Tibial nerve (tissue), 4 donors: Measurements from ENCODE around the gene CDC42SE2. TPM values are rescaled to one million over a fixed set of nuclear protein-coding genes. Genes with fewer than 3 reads are reported as not detected.

Experiments
- DNase-seq, 2 donors: peaks; one replicate each; pipeline ENCODE4 v3.0.0-alpha.2; 2019; ENCODE audit warnings: low spot score in 2 of 2
- H3K27ac ChIP-seq, 4 donors: fragments of 200-600 bp; sonication (generic) in 3 of 4; one replicate each; pipeline ENCODE4 v1.5.1; 2017 to 2019; ENCODE audit warnings: mild to moderate bottlenecking in 1 of 4
- H3K27me3 ChIP-seq, 2 donors: fragments of 200-600 bp; sonication (generic) in 1 of 2; one replicate each; pipeline versions ENCODE4 v1.5.1 to v1.6.0; 2017 to 2019
- H3K36me3 ChIP-seq, 3 donors: fragments of 200-600 bp; sonication (generic); one replicate each; pipeline ENCODE4 v1.5.1; 2018 to 2019
- H3K4me1 ChIP-seq, 4 donors: fragments of 200-600 bp; sonication (generic) in 3 of 4; one replicate each; pipeline ENCODE4 v1.5.1; 2017 to 2019
- H3K4me3 ChIP-seq, 4 donors: fragments of 200-600 bp; sonication (generic) in 3 of 4; one replicate each; pipeline ENCODE4 v1.5.1; 2017 to 2019; ENCODE audit warnings: mild to moderate bottlenecking in 1 of 4, moderate library complexity in 1 of 4
- H3K9me3 ChIP-seq, 4 donors: fragments of 200-600 bp; sonication (generic) in 3 of 4; one replicate each; pipeline ENCODE4 v1.5.1; 2017 to 2019
- EP300 ChIP-seq, 2 donors: sonication (generic); formaldehyde crosslinking; IDR thresholded peaks; one replicate each; pipeline ENCODE4 v1.6.1; 2017; ENCODE audit warnings: antibody characterized with exemption in 2 of 2, mild to moderate bottlenecking in 1 of 2
- POLR2A ChIP-seq, 2 donors: fragments of 450-650 bp; IDR thresholded peaks; one replicate each; pipeline ENCODE4 v1.6.1; 2017; ENCODE audit warnings: antibody characterized with exemption in 2 of 2, mild to moderate bottlenecking in 2 of 2, moderate library complexity in 2 of 2
- WGBS, 2 donors: methylation state at CpG; one replicate each; pipeline ENCODE4 v1.1.5; 2018; 5-methylcytosine and 5-hydroxymethylcytosine counted together
- total RNA-seq, 4 donors: library from RNA; depleted of rRNA; stranded (reverse); fragments of >200 nt; gene quantifications; one replicate each; pipeline ENCODE4 v1.1.0, GENCODE V29; 2016
- TF ChIP-seq, protein P1 (sequence below), 5 experiments: fragments of 200-600 bp in 3 of 5; fragments of 450-650 bp in 2 of 5; sonication (generic) in 3 of 5; IDR thresholded peaks; one replicate each; pipeline ENCODE4 v1.5.1; 2016 to 2019; ENCODE audit warnings: antibody characterized with exemption in 5 of 5, mild to moderate bottlenecking in 3 of 5, moderate library complexity in 2 of 5

CDC42SE2 gene
- total RNA-seq, 4 donors from 2014 or later, result 23.1 to 31.8 (median 28.0) TPM

- 78 to 81% methylated on average over 2 of the region's 2 CpGs for WGBS, 2 donors
- TF ChIP-seq, protein P1, sequence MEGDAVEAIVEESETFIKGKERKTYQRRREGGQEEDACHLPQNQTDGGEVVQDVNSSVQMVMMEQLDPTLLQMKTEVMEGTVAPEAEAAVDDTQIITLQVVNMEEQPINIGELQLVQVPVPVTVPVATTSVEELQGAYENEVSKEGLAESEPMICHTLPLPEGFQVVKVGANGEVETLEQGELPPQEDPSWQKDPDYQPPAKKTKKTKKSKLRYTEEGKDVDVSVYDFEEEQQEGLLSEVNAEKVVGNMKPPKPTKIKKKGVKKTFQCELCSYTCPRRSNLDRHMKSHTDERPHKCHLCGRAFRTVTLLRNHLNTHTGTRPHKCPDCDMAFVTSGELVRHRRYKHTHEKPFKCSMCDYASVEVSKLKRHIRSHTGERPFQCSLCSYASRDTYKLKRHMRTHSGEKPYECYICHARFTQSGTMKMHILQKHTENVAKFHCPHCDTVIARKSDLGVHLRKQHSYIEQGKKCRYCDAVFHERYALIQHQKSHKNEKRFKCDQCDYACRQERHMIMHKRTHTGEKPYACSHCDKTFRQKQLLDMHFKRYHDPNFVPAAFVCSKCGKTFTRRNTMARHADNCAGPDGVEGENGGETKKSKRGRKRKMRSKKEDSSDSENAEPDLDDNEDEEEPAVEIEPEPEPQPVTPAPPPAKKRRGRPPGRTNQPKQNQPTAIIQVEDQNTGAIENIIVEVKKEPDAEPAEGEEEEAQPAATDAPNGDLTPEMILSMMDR (IDR thresholded peaks at IDR 0.05), result no peak
- no peak for TF ChIP-seq EP300 (IDR thresholded peaks at IDR 0.05)
- no peaks in the 10 kb centered on the region for H3K27me3 ChIP-seq
- no peak overlapping the region for H3K27ac ChIP-seq
- no peak overlapping the region for H3K4me3 ChIP-seq
- no peak for DNase-seq
- peaks cover 0 to 88% (median 0%) of the 10 kb centered on the region in 3 donors for H3K36me3 ChIP-seq
- peaks cover 0 to 22% (median 8%) of the 10 kb centered on the region in 4 donors for H3K9me3 ChIP-seq
- no peaks in the 10 kb centered on the region for H3K4me1 ChIP-seq
Observed at GRCh38 chr5:131406076-131406475, 142.2 kb downstream of the CDC42SE2 start.

DNA sequence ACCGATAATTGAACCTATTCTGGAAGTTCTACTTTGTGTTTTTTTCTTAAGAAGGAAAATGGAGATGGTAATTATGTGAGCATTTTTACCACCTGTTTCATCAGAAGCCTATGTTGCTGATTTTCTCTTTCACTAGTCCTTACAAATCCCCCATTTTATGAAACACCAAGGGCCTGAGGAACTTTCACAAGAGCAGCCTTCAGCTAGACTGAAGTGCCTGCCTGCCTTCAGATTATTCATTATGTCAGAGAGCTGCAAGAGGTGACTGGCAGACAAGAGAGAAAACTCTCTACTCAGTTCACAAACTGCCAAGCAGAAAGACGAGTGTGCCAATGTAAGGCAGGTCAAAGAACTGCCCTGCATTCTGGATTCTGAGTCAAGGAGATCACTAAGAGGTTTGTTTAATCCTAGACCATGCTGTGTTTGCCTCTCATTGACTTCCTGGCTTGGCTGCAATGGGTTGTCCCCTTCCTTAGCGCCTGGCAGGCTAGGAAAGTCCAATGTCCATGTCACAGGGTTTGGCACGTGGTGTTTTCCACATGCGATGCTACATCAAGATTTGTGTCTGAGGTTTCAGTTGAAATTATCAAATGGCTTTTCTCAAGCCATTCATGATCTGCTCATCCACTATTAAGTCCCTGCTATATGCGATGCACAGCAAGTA lies 143.3 kb downstream of the CDC42SE2 start:
- 87 to 89% methylated on average over 6 of the region's 6 CpGs for WGBS, 2 donors
- H3K27ac ChIP-seq, result no peak overlapping the region

DNA sequence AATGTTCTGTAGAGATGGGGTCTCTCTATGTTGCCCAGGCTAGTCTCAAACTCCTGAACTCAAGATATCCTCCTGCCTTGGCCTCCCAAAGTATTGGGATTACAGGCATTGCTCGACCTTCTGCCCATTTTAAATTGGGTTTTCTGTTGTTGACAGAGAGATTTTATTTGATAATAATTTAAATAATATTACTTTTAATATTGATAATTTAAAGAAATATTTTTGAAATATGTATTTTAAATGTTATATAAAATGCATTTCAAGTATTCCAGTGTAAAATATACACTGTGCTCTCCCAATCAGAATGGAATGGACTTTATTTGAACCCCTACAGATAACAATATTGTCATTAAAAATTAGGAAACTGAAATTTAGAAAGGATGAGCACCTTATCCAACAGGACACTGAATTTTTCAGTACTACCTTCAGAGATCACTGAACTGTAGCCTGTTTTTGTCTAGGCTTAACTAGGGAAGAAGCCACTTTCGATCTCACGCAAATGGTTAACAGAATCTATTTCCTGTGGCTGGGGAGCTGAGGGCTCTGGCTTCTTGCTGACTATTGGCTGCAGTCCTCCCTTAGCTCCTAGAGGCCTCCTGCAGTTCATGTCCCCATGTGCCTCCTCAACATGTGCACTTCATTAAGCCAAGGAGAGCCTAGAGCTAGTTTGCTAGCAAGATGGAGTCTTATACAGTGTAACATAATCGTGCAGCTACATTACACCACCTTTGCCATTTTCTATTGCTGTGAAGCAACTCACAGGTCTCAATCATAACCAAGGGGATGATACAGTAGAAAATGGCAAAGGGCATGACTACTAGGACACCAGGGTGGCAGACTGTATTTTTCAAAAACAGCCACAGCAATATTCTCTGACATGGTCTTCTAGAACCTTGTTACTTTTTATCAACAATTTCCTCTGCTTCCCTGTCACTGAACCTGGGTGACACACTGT lies 150.0 kb downstream of the CDC42SE2 start:
- peaks cover 0 to 5% (median 0%) of the 10 kb centered on the region in 4 donors for H3K4me1 ChIP-seq
- no peak overlapping the region for H3K27ac ChIP-seq
- no peaks in the 10 kb centered on the region for H3K9me3 ChIP-seq
- H3K27me3 ChIP-seq, result no peaks in the 10 kb centered on the region
- TF ChIP-seq, protein P1 (IDR thresholded peaks at IDR 0.05), result no peak
- TF ChIP-seq EP300 (IDR thresholded peaks at IDR 0.05) (no peak), POLR2A (IDR thresholded peaks at IDR 0.05) (no peak)
- H3K4me3 ChIP-seq, result no peak overlapping the region
- no peak for DNase-seq
- H3K36me3 ChIP-seq, result peaks cover 0 to 24% (median 0%) of the 10 kb centered on the region in 3 donors
- WGBS, 2 donors, result 81 to 84% methylated on average over 4 of the region's 4 CpGs

More for the DNA sequence above, 143.3 kb downstream of the CDC42SE2 start:
- Histone ChIP-seq H3K27me3 (no peaks in the 10 kb centered on the region), H3K9me3 (peaks cover 0 to 15% (median 6%) of the 10 kb centered on the region in 4 donors), H3K4me3 (no peak overlapping the region), H3K36me3 (peaks cover 0 to 86% (median 0%) of the 10 kb centered on the region in 3 donors), H3K4me1 (no peaks in the 10 kb centered on the region)
- TF ChIP-seq POLR2A (IDR thresholded peaks at IDR 0.05) (no peak), EP300 (IDR thresholded peaks at IDR 0.05) (no peak)
- TF ChIP-seq, protein P1 (IDR thresholded peaks at IDR 0.05), result no peak
- DNase-seq, result no peak

GRCh38 chr5:131416729-131417128 lies 152.9 kb downstream of the CDC42SE2 start:
- Histone ChIP-seq H3K9me3 (no peaks in the 10 kb centered on the region), H3K27me3 (no peaks in the 10 kb centered on the region), H3K36me3 (peaks cover 0 to 18% (median 0%) of the 10 kb centered on the region in 3 donors), H3K4me1 (peaks cover 0 to 5% (median 0%) of the 10 kb centered on the region in 4 donors), H3K27ac (no peak overlapping the region), H3K4me3 (no peak overlapping the region)
- DNase-seq, result no peak
- WGBS, 2 donors, result 76 to 83% methylated on average over 3 of the region's 3 CpGs
- TF ChIP-seq EP300 (IDR thresholded peaks at IDR 0.05), result no peak
- TF ChIP-seq POLR2A (IDR thresholded peaks at IDR 0.05), result no peak
- TF ChIP-seq, protein P1 (IDR thresholded peaks at IDR 0.05), result no peak
